Endothelial cell of umbilical vein (primary cell): ENCODE data around the gene FOXO1. TPM values are rescaled to one million over a fixed set of nuclear protein-coding genes. Genes with fewer than 3 reads are reported as not detected.

Source experiments
- BruUV-seq: library from RNA; stranded (reverse); fragments of 400-500 nt; replicated peaks from 2 replicates; lab custom pipeline; 2021; lab: Mats Ljungman, UMichigan
- CTCF ChIA-PET: fragments of 300-600, 350-600 bp; sonication (Branson Sonifier 250); formaldehyde crosslinking; loops from one replicate; lab custom pipeline; 2021; ENCODE audit warnings: antibody characterized with exemption, inconsistent platforms; lab: Charles Lee
- POLR2A ChIA-PET: fragments of 300-600, 350-600 bp; sonication (Branson Sonifier 250); formaldehyde crosslinking; loops from one replicate; lab custom pipeline; 2021; ENCODE audit warnings: antibody characterized with exemption, inconsistent platforms; lab: Charles Lee
- DNase-seq: peaks from one replicate; pipeline ENCODE4 v3.0.0-alpha.2; 2011; ENCODE audit warnings: low read depth, low spot score
- FAIRE-seq: peaks from 2 replicates; lab custom pipeline; 2011; peaks lifted over from hg19 to GRCh38; lab: Jason Lieb, UNC
- H2AFZ ChIP-seq: 2 replicates; pipeline ENCODE4 v1.6.0; 2012; ENCODE audit warnings: low read depth, low read length, control low read depth, inconsistent platforms
- H3K27ac ChIP-seq: 2 replicates; pipeline ENCODE4 v1.5.1; 2011; ENCODE audit warnings: low read depth, mild to moderate bottlenecking, control low read depth, low read length, moderate library complexity; ENCODE audit not compliant: insufficient read depth
- H3K27me3 ChIP-seq, 2 experiments: 2 replicates each; pipeline versions ENCODE4 v1.6.0 to v1.6.1; 2011; ENCODE audit warnings: low read length in 2 of 2, mixed read lengths in 1 of 2; ENCODE audit not compliant: control insufficient read depth in 2 of 2, insufficient read depth in 2 of 2
- H3K36me3 ChIP-seq, 2 experiments: 2 replicates in 1 of 2; 3 replicates in 1 of 2; pipeline ENCODE4 v1.5.1; 2011; ENCODE audit warnings: low read length in 2 of 2, mild to moderate bottlenecking in 1 of 2, moderate library complexity in 1 of 2; ENCODE audit not compliant: control insufficient read depth in 2 of 2, insufficient read depth in 2 of 2; ENCODE audit errors: extremely low read depth in 1 of 2
- H3K4me1 ChIP-seq: 3 replicates; pipeline ENCODE4 v1.5.1; 2011; ENCODE audit warnings: mild to moderate bottlenecking, low read length; ENCODE audit not compliant: control insufficient read depth, insufficient read depth; ENCODE audit errors: extremely low read depth
- H3K4me2 ChIP-seq: 2 replicates; pipeline ENCODE4 v1.6.1; 2011; ENCODE audit warnings: low read length, control low read depth, mixed read lengths; ENCODE audit not compliant: insufficient read depth
- H3K4me3 ChIP-seq, 3 experiments: fragments of 200-600 bp in 1 of 3; sonication (generic), shearing (Covaris generic) in 1 of 3; replicated peaks in 1 of 3; 2 replicates each; pipeline ENCODE4 v1.5.1; 2011 to 2016; ENCODE audit warnings: control low read depth in 3 of 3, low read length in 3 of 3, mild to moderate bottlenecking in 2 of 3, inconsistent platforms in 1 of 3, low read depth in 1 of 3, moderate library complexity in 1 of 3; ENCODE audit not compliant: insufficient read depth in 1 of 3
- H3K79me2 ChIP-seq: 2 replicates; pipeline ENCODE4 v1.6.0; 2012; ENCODE audit warnings: low read length, inconsistent platforms; ENCODE audit not compliant: control insufficient read depth, insufficient read depth
- H3K9ac ChIP-seq: replicated peaks from 2 replicates; pipeline ENCODE3; 2011; ENCODE audit warnings: low read length, control low read depth; ENCODE audit not compliant: insufficient read depth; ENCODE audit errors: extremely low read depth
- H3K9me1 ChIP-seq: replicated peaks from 3 replicates; pipeline ENCODE4 v1.6.0; 2011; ENCODE audit warnings: mild to moderate bottlenecking, low read length; ENCODE audit not compliant: control insufficient read depth, insufficient read depth; ENCODE audit errors: extremely low read depth
- H3K9me3 ChIP-seq: replicated peaks from 2 replicates; pipeline ENCODE4 v1.5.1; 2012; ENCODE audit warnings: low read length, inconsistent platforms; ENCODE audit not compliant: control insufficient read depth, insufficient read depth
- H4K20me1 ChIP-seq: replicated peaks from 2 replicates; pipeline ENCODE3; 2011; ENCODE audit warnings: mild to moderate bottlenecking, low read length; ENCODE audit not compliant: control insufficient read depth, insufficient read depth; ENCODE audit errors: extremely low read depth
- CTCF ChIP-seq, 2 donors: IDR thresholded peaks; 1 replicate in 1 of 2; 2 replicates in 1 of 2; pipeline ENCODE4 v1.5.1; 2011; ENCODE audit warnings: low read length in 2 of 2, mild to moderate bottlenecking in 2 of 2, moderate library complexity in 2 of 2, control low read depth in 1 of 2, inconsistent platforms in 1 of 2, low read depth in 1 of 2; ENCODE audit not compliant: insufficient read depth in 1 of 2; ENCODE audit errors: extremely low read depth in 1 of 2
- EZH2 ChIP-seq: IDR thresholded peaks from 2 replicates; pipeline ENCODE4 v1.6.1; 2012; ENCODE audit warnings: borderline replicate concordance, low read depth, mild to moderate bottlenecking, moderate library complexity, low read length, inconsistent platforms; ENCODE audit not compliant: severe bottlenecking
- FOS ChIP-seq: IDR thresholded peaks from 2 replicates; pipeline ENCODE4 v1.6.1; 2011; ENCODE audit warnings: mild to moderate bottlenecking, low read length, moderate library complexity, borderline replicate concordance; ENCODE audit not compliant: insufficient read depth
- GATA2 ChIP-seq: IDR thresholded peaks from 2 replicates; pipeline ENCODE4 v1.7.0; 2011; ENCODE audit warnings: low read depth, mild to moderate bottlenecking, moderate library complexity, mixed read lengths, low read length; ENCODE audit not compliant: insufficient read length, insufficient read depth
- JUN ChIP-seq: IDR thresholded peaks from 2 replicates; pipeline ENCODE4 v1.6.1; 2011; ENCODE audit warnings: borderline replicate concordance, low read depth; ENCODE audit not compliant: insufficient read length, insufficient read depth
- MAX ChIP-seq: IDR thresholded peaks from 2 replicates; pipeline ENCODE4 v1.6.1; 2011; ENCODE audit not compliant: insufficient read depth, insufficient read length
- MYC ChIP-seq: IDR thresholded peaks from one replicate; pipeline ENCODE4 v1.6.1; 2011; ENCODE audit warnings: mild to moderate bottlenecking, low read depth, low read length
- POLR2A ChIP-seq: IDR thresholded peaks from 2 replicates; pipeline ENCODE4 v1.6.1; 2012; ENCODE audit warnings: low read depth, mild to moderate bottlenecking, control low read depth, low read length
- POLR2AphosphoS5 ChIP-seq: IDR thresholded peaks from 2 replicates; pipeline ENCODE4 v1.6.1; 2012; ENCODE audit warnings: low read depth, mild to moderate bottlenecking, control low read depth, low read length, moderate library complexity; ENCODE audit not compliant: insufficient read depth
- dilution Hi-C: fragments of 300-500 bp; cut with MboI; formaldehyde crosslinking; loops from one replicate; pipeline ENCODE4 v1.15.0; 2019; ENCODE audit warnings: low sequenced_read_pairs; ENCODE audit not compliant: extremely low pct_ligation_motif_present
- intact Hi-C: fragments of 100-400 bp; cut with micrococcal nuclease; formaldehyde crosslinking; loops from one replicate; pipeline ENCODE4 v1.10.0; 2022
- polyA plus RNA-seq, 4 experiments: library from polyadenylated mRNA; depleted of rRNA in 3 of 4; stranded (reverse) in 3 of 4; unstranded in 1 of 4; fragments of >200 nt; gene quantifications; 2 replicates each; pipeline versions ENCODE4 v1.2.1 to v1.2.3, GENCODE V29; 2011 to 2012; ENCODE audit warnings: missing spikeins in 1 of 4
- total RNA-seq: library from RNA; stranded (reverse); gene quantifications from 2 replicates; pipeline ENCODE4 v1.2.3, GENCODE V29; 2021

Gene FOXO1
- total and polyA plus RNA-seq, 2 donors (not counting 3 experiments of a cell fraction or from before 2014, with no cell fraction given) = 44.7 to 48.5 TPM

DNA sequence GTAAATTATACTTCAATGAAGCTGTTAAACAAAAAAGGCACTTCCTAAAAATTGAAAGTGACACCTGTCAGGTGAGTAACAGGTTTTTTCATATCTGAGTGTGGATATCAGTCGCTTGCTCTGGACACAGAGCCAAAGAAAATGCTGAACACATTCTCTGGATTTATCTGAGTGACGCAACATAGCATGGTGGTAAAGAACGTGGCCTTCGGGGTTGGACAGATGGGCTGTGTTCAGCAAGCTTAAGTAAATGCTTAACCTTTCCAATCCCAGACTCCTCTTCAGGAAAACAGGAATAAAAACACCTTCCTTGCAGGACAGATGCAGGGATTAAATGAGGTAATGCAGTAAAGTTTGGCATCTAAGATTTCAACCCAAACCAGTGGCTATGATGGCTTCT is 132.0 kb downstream of the FOXO1 start:
- dilution Hi-C loops (no loop called here), intact Hi-C loops (no loop called here)
- H2AFZ ChIP-seq = no peak overlapping the region
- H3K4me1 ChIP-seq = peaks cover under 1% of the 10 kb centered on the region
- no peak overlapping the region for H3K9ac ChIP-seq
- H3K27me3 ChIP-seq = no peaks in the 10 kb centered on the region
- H4K20me1 ChIP-seq = no peaks in the 10 kb centered on the region
- ChIA-PET CTCF (interaction anchor here (1.3 to 1.6 kb wide), 2 partner anchors 10 to 20 kb away, joined by 4 to 5 read pairs; no protein-coding TSS in a partner anchor), POLR2A (no interaction called here)
- H3K9me1 ChIP-seq = no peaks in the 10 kb centered on the region
- no peaks in the 10 kb centered on the region for H3K79me2 ChIP-seq
- H3K4me2 ChIP-seq = no peak overlapping the region
- H3K4me3 ChIP-seq = no peak overlapping the region
- DNase-seq (no peak), FAIRE-seq (no peak)
- TF ChIP-seq FOS = no peak
- no peak for TF ChIP-seq CTCF (IDR thresholded peaks at IDR 0.05; ENCODE audit: extremely low read depth in 1 of 2, insufficient read depth in 1 of 2, low read depth in 1 of 2, low read length in 2 of 2)
- no peak for TF ChIP-seq MAX
- TF ChIP-seq EZH2 = no peak
- no peak for TF ChIP-seq POLR2AphosphoS5
- TF ChIP-seq GATA2 = no peak
- TF ChIP-seq JUN = no peak
- TF ChIP-seq MYC = no peak
- no peak for TF ChIP-seq POLR2A
- H3K36me3 ChIP-seq = no peaks in the 10 kb centered on the region
- BruUV-seq = no TSS peak
- no peak overlapping the region for H3K27ac ChIP-seq
- no peaks in the 10 kb centered on the region for H3K9me3 ChIP-seq
